HG03159 (cell line): ENCODE data around the gene COL18A1.
"Not testable (repeated sequence)": the region's sequence is repeated elsewhere in the genome, so short reads cannot be mapped to it uniquely, and the experiment has no call there.

ENCODE experiments used
- ATAC-seq: cut with Tn5 transposase; IDR thresholded peaks from one replicate; pipeline ENCODE4 v1.9.1; 2021; ENCODE audit warnings: mild to moderate bottlenecking, moderate library complexity; ENCODE audit not compliant: unreplicated experiment

COL18A1 gene

DNA sequence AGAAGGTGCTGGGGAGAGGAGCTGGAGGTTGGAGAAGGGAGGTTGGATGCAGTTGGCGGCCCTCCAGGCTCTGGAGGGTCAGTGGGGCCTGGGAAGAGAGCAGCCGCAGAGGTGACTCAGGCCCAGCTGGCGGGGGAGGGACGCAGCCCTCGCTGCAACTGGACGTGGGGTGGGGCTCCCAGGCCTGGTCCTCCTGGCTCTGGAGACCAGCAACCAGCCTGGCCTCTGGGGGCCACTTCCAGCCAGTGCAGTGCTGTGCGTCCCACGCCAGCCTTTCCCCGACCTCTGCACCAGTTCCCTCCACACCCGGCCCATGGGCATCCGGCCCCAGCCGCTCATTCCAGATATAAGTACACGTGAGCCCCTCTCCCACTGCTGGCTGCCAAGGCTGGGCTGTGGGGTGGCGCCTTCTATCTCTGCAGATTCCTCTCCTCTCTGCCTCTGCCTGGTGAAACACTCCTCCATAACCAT is 38.0 kb upstream of the COL18A1 start:
- no peak for ATAC-seq

DNA sequence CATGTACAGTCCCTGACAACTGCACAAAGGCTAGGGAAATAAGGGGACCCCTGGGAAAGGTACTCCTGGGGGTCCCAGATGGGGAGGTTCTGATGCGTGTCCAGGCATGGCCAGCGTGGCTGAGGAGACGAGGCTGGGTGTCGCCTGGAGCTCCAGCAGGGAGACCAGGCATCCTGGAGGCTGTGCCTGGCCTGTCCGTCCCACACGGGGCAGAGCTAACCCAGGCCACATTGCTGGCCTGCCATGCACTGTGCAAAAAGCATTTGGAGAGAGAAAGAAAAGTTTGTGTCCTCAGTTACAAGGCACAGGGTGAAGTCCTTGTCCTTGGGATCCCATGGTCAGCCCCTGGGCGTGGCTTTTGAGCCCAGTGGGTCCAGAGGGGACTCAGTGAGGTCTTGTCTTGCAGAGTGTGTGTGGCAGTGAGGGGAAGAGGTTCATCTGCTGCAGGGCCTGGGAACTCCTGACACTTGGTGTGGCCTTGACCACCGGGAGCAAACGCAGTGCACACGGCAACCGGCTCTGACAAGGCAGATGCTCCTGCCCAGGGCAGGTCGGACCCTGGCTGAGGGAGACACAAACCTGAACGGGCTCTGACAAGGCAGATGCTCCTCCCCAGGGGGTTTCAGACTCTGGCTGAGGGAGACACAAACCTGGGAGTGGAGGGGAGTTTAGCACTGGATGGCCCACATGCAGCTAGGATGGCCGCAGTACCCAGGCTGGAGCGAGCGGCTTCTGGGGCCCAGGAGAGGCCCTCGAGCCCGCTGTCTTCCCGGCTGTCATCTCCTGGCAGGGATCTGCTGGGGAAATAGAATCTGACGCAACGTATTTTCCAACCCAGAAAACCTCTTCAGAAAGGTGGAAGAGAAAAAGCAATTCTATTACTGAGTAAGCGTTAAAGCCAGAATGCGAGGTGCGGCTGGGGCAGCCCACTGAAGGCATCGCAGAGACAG is 37.3 kb upstream of the COL18A1 start:
- no peak for ATAC-seq

DNA sequence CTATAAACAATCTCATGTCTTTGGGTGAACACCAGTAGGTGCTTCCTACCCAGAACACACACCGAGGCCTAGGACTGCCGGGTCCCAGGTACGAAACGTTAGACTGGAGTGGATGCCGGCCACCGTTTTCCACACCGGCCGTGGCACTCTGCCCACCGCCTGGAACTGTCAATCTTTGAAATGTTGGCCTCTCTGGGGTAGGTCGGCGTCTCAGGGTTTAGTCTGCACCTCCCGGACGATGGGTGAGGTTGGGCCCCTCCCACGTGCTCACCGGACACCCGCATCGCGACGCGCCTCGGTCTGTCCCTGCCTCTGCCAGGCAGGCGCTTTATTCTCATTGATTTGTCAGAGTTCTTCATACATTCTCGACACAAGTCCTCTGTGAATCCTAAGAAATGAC is 35.9 kb upstream of the COL18A1 start:
- not testable (repeated sequence) for ATAC-seq

DNA sequence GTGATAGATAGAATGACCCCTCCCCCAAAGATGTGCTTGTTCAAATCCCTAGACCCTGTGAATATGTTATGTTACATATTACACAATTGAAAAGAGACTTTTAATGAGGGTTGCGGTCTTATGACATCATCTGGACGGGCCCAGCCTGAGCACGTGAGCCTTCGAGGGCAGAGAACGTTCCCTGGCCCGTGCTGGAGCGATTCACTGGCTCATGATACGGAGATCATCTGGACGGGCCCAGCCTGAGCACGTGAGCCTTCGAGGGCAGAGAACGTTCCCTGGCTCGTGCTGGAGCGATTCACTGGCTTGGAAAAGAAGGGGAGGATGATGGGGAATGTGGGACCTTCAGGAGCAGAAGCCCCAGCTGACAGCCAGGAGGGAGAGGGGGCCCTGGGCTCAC is 34.4 kb upstream of the COL18A1 start:
- no peak for ATAC-seq

DNA sequence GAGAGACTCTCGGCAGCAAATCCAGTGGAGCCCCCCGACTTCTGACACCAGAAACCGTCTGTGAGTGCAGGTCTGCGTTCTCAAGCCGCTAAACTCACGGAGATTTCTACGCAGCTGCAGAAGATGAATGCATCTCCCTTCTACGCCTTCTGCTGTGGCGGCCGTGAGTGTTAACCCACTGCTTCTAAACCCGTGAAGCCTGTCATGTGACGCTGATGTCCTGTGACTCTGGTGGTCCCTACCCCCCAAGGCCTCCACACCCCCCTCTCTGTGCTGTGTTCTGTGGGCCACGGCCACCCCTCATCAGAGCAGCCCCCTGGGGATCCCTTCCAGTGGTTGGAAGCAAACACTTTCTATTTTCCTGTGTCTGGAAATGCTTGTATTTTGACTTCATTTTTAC is 33.9 kb upstream of the COL18A1 start:
- ATAC-seq: no peak

DNA sequence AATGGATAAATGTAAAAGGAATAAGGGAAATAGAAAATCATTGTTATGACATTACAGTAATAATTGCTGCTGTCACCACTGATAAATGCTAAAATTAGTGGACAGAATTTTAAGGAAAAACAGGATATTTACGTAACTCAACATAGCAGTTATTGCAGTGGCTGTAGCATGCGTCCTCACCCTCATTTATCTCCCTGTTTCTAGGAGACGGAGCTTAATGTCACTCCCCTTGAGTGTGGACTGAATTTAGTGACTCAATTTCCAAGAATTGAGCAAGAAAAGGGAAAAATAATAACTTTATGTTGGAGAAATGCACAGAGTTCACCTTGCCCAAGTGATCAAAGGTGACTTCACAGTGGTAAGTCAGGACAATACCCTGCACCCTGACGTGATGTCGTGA is 33.3 kb upstream of the COL18A1 start:
- no peak for ATAC-seq

DNA sequence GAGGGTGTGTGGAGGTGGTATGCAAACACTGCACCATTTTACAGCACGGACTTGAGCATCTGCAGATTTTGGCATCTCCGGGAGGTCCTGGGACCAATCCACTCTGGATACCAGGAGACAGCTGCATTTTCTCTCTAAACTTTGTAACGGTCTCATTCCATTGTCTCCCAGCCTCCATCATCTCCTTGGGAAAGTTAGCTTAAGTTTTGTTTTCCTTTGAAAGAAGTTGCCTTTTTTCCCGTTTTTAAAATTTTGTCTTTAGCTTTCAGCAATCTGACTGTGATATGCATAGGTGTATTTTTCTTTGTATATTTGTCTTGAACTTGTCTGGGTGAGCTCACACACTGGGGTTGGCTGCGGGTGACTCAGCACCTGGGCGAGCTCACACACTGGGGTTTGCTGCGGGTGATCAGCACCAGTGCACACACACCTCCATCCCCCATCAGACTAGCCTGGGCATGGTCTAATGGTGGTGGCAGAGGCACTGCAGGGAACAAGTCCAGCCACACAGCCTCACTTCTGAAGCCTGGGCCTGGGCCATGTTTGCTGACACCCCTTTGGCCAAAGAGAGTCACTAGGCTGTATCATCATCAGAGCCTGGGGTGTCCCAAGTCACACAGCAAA is 32.1 kb upstream of the COL18A1 start:
- no peak for ATAC-seq

DNA sequence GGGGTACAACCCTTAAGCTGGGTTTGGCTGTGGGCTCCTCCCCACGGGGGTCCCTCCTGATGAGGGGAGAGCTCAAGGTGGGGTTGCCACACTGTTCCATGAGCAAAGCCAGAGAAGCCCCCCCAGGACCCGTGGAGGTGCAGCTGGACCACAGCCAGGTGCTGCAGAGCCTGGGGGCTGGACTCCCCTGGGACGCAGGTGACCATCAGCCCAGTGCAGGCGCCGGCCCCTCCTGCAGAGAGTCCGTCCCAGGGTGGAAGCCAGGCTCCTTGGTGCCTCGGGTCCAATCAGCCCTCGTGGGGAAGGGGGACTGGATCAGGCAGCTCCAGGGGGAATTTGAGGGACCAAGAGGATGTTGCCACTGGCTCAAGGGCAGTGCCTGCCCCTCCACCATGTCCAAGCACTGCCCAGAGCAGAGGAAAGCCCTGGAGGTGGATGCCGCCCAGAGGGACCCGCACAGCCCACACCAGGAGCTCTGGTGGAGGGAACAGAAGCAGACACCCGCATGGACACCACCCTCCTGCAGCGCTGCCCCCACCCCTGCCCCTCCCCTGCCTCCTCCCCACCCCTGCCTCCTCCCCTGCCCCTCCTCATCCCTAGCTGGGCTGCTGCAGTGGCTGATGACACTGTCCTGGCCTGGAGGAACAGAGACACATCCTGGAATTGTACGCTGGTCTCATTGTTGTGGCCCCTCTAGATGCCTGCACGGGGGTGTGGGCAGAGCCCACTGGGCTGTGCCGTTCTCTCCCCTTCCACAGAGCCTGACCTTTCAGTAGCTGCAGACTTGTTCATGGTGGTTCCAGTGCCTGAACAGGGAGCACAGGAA is 30.8 kb upstream of the COL18A1 start:
- ATAC-seq: no peak

DNA sequence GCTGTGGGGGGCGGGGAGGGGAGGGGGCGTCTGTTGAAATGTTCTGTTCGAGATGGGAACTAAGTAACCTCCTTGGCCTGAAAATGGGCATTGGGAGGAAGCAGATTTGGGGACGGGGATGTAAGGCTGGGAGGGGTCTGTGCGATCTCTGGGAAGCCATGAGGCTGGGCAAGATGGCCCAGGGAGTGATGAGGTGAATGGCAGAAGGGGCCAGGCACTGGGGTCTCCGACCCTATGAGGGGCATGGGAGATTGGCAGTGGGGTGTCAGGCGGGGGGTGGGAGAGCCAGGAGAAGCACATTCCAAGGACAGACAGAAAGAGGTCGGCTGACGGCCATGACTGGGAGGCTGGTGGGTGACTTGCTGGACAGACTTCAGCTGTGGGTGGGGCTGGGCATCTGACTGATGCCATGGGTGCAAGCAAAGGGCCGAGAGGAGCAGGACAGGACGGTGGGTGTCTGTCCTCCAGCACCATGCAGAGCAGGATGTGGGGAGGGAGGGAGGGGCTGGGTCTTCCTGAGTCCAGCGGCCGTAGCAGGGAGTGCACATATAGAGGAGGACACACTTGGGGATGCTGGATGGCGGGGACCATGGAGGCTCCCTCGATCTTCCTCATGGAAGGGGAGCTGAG is 30.0 kb upstream of the COL18A1 start:
- no peak for ATAC-seq

DNA sequence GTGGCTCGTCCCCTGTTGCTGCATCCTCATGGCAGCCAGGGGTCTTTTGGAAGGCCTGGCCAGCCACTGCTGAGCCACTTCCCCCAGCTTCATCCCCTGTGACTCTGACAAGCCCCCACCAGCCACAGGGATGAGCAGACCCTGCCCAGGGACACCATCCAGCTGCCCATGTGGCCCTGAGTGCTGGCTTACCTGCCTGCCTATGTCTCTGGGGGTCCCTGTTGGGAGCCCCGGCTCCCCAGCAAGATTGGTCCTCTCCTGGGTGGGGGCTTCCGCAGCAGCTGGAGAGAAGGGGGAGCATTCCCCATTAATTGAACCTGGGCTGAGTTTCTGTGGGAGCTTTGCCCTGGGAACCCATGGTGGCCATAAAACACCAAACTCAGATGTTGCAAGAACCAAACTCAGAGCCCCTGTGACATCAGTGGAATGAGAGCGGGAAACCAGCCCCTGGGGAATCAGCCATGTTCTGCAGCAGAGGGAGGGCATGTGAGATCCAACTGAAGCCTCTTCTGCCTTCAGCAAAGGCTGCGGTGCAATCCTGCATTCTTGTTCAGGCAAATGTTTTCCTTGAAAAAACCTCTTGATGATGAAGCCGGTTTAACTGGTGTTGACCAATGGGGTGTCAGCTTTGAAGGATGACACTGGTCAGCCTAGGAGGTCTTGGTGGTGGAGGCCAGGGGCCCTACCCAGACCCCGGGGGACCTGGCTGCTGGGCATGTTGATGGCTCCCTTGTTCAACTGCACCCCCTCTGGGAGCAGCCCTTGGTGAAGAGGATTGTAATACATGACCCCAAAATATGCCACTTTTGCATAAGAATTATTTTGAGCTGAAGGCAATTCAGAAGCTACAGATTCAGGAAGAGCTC is 28.3 kb upstream of the COL18A1 start:
- ATAC-seq: no peak

DNA sequence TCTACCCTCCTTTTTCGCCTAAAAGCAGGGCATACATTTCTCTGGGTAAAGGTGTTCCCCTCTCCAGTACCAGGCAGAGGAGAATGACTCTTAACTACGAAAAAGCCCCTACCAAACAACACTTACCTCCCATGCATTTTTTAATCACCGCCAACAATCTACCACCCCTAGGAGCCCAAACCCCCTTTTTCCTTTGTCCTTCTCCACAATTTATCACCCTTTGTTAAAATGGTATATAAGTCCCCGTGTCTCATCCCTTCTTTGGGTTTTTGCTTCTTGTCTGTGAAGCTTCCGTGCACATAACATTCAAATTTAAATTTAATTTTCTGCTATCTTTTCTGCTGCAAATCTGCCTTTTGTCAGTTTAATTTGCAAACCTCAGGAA is 27.6 kb upstream of the COL18A1 start:
- ATAC-seq: no peak

DNA sequence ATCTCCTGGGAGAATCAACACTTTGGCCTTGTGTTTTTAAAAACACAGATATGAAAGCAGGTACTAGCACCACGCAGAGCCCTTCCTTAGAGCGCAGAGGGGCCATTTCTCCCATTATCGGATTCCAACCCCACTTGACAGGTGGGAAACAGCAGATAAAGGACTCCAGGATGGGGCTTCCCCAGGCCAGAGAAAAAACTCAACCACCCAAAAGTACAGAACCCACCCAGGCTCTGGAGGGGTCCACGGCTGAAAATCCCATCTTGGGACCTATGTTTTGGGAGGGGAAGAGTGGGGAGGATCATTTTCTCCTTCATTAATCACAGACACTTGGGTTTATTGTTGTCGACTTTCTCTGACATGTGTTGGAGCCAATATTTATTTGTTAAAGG is 27.1 kb upstream of the COL18A1 start:
- no peak for ATAC-seq

DNA sequence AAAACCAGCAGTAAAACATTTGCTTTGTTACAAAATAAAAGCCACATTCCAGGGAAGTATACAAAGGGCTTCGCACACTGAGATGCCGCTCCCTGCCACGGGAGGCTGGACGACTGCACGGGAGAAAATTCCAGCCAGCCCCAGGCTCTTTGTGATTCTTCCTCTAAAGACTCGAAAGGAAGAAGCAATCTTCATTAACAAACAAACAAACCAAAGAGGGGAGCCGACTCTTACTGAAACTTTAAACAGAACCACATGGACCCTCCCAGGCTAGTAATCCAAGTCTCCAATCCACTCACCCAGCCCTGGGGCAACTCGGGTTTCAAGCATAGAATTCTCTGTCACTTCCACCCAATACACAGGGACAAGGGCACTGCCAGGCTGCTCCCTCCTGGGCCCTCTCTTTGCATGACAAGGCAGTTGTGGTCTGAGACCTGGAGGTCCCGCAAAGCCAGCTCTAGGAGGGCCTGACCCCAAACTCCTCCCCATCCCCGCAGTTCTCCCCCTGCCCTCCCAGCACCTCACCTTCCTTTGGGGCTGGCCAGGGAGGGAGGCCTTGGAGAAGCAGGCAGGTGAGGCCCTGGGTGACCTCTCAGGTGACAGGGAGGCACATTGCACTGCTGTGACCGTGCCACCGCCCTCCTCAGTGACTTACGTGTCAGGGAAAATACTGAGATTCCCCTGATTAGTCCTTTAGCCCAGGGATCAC is 26.6 kb upstream of the COL18A1 start:
- ATAC-seq: no peak

DNA sequence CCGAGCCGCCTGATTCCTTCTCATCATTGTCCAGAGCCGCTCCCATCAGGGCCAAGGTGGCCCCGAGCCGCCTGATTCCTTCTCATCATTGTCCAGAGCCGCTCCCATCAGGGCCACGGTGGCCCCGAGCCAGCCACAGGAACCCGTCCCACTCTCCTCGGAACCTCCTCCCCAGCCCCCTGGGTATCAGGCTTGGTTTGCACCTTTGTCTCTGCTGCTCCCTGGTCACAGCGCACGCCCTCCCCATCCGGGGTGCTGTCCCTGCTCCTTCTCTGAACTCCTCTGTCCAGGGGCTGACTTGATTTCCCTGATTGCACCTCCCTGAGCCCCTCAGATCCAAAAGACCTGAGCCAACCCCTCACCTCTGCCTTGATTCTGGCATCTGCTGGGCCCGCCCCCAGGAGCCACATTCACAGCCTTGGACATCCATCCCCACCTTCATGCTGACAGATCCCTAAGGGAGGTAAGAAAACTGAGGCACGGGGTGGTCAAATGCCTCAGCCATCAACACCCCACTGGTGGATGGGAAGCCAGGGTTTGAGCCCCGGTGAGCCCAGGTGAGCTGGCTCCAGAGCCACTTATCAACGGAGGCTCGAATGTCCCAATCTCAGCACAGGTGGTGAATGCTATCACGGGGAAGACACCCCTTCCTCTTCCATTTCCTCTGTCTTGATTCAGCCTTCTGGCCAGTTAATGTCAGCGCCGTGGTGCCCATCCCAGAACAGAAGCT is 25.6 kb upstream of the COL18A1 start:
- no peak for ATAC-seq

DNA sequence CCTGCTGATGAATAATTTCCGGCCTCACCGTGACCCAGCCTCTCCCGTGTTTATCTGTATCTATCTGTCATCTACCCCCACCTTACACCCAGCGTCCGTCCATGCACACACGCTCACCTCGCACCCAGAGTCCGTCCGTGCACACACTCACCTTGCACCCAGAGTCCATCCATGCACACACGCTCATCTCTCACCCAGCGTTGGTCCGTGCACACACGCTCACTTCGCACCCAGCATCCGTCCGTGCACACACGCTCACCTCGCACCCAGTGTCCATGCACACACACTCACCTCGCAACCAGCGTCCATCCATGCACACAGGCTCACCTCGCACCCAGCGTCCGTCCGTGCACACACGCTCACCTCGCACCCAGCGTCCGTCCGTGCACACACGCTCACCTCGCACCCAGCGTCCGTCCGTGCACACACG is 25.0 kb upstream of the COL18A1 start:
- ATAC-seq: no peak

DNA sequence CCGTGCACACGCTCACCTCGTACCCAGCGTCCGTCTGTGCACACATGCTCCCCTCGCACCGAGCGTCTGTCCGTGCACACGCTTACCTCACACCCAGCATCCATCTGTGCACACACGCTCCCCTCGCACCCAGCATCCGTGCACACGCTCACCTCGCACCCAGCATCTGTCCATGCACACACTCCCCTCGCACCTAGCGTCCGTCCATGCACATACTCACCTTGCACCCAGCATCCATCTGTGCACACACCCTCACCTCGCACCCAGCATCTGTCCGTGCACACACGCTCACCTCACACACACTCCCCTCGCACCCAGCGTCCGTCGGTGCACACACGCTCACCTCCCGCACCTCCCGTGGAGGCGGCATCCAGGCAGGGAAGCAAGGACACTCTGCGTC is 24.4 kb upstream of the COL18A1 start:
- no peak for ATAC-seq

DNA sequence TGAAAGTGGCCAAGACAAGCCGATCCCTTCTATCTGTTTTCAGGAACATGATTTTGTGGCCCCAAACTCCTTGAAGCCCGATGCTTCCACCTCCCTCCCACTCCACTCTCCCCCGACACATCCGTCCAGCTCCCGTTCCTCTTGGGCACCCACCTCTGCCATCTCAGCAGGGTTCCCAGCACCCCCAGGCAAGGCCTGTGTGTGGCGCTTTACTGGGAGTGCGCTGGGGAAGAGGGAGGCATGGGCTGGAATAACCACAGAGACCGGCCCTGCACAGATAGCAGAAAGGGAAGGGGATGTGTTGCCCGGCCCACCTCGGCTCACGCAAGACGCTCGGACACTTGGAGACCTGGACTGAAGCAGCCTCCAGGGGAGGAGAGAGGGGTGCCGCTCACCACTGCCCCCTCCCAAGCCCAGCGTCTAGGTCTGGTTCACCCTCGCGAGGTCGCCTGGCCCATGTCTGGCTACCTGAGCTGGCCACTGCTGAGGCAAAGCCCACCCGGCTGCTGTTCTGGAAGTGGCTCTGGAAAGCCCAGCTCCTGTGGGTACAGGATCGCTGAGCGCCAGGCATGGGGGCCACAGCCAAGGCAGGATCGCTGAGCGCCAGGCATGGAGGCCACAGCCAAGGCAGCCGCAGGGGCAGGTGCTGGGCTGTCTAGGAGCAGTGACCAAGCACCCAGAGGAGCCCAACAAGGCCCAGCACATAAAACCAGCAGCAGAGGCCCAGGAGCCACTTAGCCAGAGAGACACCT is 23.8 kb upstream of the COL18A1 start:
- ATAC-seq: no peak
